DND-41 (cell line): ENCODE data around the gene MFGE8.

ENCODE experiments used
- ATAC-seq: fragments of 200-7000 bp; cut with Tn5 transposase; 3 replicates; pipeline ENCODE4 v1.9.1; 2021; ENCODE audit warnings: low read depth; ENCODE audit not compliant: insufficient read depth
- DNase-seq: peaks from one replicate; pipeline ENCODE4 v3.0.0-alpha.2; 2020
- H2AFZ ChIP-seq: 2 replicates; pipeline ENCODE4 v1.6.0; 2012; ENCODE audit warnings: low read depth, low read length
- H3K27ac ChIP-seq: 2 replicates; pipeline ENCODE4 v1.5.1; 2012; ENCODE audit warnings: low read length, inconsistent platforms
- H3K27me3 ChIP-seq: fragments of 200-600 bp; sonication (generic); 2 replicates; pipeline ENCODE4 v1.6.0; 2012; ENCODE audit warnings: low read length, mild to moderate bottlenecking, inconsistent platforms; ENCODE audit not compliant: insufficient read depth, poor library complexity
- H3K36me3 ChIP-seq: 2 replicates; pipeline ENCODE4 v1.5.1; 2012; ENCODE audit warnings: low read length, inconsistent platforms; ENCODE audit not compliant: insufficient read depth
- H3K4me1 ChIP-seq: 2 replicates; pipeline ENCODE4 v1.5.1; 2012; ENCODE audit warnings: mild to moderate bottlenecking, low read length; ENCODE audit not compliant: insufficient read depth
- H3K4me2 ChIP-seq: 2 replicates; pipeline ENCODE4 v1.6.0; 2012; ENCODE audit warnings: mild to moderate bottlenecking, moderate library complexity, low read length, inconsistent platforms; ENCODE audit not compliant: insufficient read depth
- H3K4me3 ChIP-seq, 2 experiments: fragments of 200-600 bp in 1 of 2; shearing (Covaris generic) in 1 of 2; 2 replicates each; pipeline ENCODE4 v1.5.1; 2012 to 2016; ENCODE audit warnings: inconsistent platforms in 2 of 2, low read length in 2 of 2, mild to moderate bottlenecking in 2 of 2, low read depth in 1 of 2, moderate library complexity in 1 of 2
- H3K79me2 ChIP-seq: 2 replicates; pipeline ENCODE4 v1.6.0; 2012; ENCODE audit warnings: low read length, inconsistent platforms; ENCODE audit not compliant: insufficient read depth
- H3K9ac ChIP-seq: 2 replicates; pipeline ENCODE4 v1.6.0; 2012; ENCODE audit warnings: low read depth, mild to moderate bottlenecking, inconsistent platforms, low read length, moderate library complexity
- H3K9me3 ChIP-seq: 2 replicates; pipeline ENCODE4 v1.5.1; 2012; ENCODE audit warnings: low read length, moderate library complexity, mild to moderate bottlenecking, inconsistent platforms; ENCODE audit not compliant: insufficient read depth, severe bottlenecking
- H4K20me1 ChIP-seq: 2 replicates; pipeline ENCODE4 v1.6.0; 2012; ENCODE audit warnings: low read length; ENCODE audit not compliant: insufficient read depth
- EZH2 ChIP-seq: IDR thresholded peaks from 3 replicates; pipeline ENCODE4 v1.6.1; 2012; ENCODE audit warnings: borderline replicate concordance, low read depth, mild to moderate bottlenecking, moderate library complexity, low read length, inconsistent platforms; ENCODE audit not compliant: severe bottlenecking
- TF ChIP-seq, protein P1 (sequence below): IDR thresholded peaks from 2 replicates; pipeline ENCODE4 v1.5.1; 2012; ENCODE audit warnings: borderline replicate concordance, low read length, moderate library complexity, mild to moderate bottlenecking; ENCODE audit not compliant: poor library complexity, severe bottlenecking; ENCODE audit errors: extremely low read depth

The MFGE8 gene

DNA sequence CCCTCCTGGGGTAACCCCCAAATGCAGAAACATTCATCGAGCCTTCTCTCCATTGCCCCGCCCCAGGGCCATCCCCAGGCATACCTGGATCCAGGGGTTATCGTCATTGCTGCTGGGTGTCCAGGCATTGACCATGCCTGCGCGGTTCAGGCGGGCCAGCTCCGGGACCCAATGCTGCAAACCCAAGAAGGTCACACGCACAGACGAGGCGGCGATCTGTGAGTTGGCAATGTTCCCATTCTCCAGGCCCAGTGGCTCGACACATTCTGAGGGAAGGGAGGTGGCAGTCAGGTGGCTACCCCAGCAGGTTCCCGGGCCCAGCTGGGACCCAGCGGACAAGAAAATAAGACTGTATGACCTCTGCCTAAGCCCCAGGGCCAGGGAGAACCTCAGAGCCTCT is 6.1 kb downstream of the MFGE8 start:
- Histone ChIP-seq H3K9me3 (no peaks in the 10 kb centered on the region), H3K79me2 (peaks cover 51% of the 10 kb centered on the region), H3K27me3 (no peaks in the 10 kb centered on the region), H3K4me1 (peaks cover 42% of the 10 kb centered on the region), H4K20me1 (peaks cover 73% of the 10 kb centered on the region), H2AFZ (no peak overlapping the region), H3K36me3 (peaks cover 97% of the 10 kb centered on the region), H3K4me3 (no peak overlapping the region), H3K27ac (no peak overlapping the region), H3K9ac (no peak overlapping the region), H3K4me2 (no peak overlapping the region)
- no peak for DNase-seq
- no peak for TF ChIP-seq EZH2
- TF ChIP-seq, protein P1, sequence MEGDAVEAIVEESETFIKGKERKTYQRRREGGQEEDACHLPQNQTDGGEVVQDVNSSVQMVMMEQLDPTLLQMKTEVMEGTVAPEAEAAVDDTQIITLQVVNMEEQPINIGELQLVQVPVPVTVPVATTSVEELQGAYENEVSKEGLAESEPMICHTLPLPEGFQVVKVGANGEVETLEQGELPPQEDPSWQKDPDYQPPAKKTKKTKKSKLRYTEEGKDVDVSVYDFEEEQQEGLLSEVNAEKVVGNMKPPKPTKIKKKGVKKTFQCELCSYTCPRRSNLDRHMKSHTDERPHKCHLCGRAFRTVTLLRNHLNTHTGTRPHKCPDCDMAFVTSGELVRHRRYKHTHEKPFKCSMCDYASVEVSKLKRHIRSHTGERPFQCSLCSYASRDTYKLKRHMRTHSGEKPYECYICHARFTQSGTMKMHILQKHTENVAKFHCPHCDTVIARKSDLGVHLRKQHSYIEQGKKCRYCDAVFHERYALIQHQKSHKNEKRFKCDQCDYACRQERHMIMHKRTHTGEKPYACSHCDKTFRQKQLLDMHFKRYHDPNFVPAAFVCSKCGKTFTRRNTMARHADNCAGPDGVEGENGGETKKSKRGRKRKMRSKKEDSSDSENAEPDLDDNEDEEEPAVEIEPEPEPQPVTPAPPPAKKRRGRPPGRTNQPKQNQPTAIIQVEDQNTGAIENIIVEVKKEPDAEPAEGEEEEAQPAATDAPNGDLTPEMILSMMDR = no peak
- no peak for ATAC-seq

DNA sequence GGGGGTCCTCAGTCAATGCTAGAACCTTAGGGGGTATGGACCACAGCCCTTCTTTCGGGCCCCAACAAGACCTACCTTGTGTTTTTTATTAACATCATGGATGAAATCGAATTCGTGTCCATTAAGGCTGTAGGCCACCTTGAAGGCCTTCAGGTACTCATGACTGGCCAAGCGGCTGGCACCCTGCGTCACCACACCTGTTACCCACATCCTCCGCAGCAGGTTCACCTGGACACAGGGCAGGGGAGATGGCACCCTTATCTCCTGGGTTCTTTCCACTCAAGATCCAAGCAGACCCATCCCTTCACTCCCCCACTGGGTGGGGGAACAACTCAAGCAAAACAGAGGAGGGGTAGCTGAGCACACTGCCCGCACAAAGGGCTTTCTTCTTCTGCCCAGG is 6.6 kb downstream of the MFGE8 start:
- Histone ChIP-seq H3K36me3 (peaks cover 97% of the 10 kb centered on the region), H3K79me2 (peaks cover 45% of the 10 kb centered on the region), H3K27me3 (no peaks in the 10 kb centered on the region), H3K4me2 (no peak overlapping the region), H3K4me3 (no peak overlapping the region), H4K20me1 (peaks cover 72% of the 10 kb centered on the region), H3K4me1 (peaks cover 37% of the 10 kb centered on the region), H3K9ac (no peak overlapping the region), H3K27ac (no peak overlapping the region), H2AFZ (no peak overlapping the region), H3K9me3 (no peaks in the 10 kb centered on the region)
- TF ChIP-seq, protein P1 = no peak
- TF ChIP-seq EZH2 = no peak
- DNase-seq (no peak), ATAC-seq (no peak)

DNA sequence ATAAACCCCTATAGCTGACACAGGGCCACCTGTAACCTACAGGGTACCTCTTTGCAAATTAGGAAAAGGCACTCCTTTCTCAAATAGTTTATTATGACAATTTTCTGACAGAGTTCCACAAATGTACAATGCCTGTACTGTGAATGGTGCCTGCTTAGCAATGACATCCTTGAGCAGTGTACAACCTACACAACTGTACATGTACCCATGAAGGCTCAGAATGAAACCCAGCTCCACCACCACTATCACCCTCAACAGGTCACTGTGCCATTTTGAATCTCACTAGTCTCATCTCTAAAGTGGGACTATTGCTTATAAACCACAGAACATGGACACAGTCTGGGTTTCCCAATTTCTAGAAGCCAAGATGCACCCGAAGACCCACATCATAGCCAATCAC is 7.0 kb downstream of the MFGE8 start:
- H3K4me3 ChIP-seq = no peak overlapping the region
- no peaks in the 10 kb centered on the region for H3K9me3 ChIP-seq
- no peak for TF ChIP-seq EZH2
- TF ChIP-seq, protein P1 = no peak
- H3K27me3 ChIP-seq = no peaks in the 10 kb centered on the region
- peaks cover 33% of the 10 kb centered on the region for H3K4me1 ChIP-seq
- DNase-seq = no peak
- ATAC-seq = no peak
- peaks cover 41% of the 10 kb centered on the region for H3K79me2 ChIP-seq
- H3K36me3 ChIP-seq = peaks cover 100% of the 10 kb centered on the region
- no peak overlapping the region for H3K27ac ChIP-seq
- H2AFZ ChIP-seq = no peak overlapping the region
- H4K20me1 ChIP-seq = peaks cover 73% of the 10 kb centered on the region
- no peak overlapping the region for H3K4me2 ChIP-seq
- H3K9ac ChIP-seq = no peak overlapping the region

DNA sequence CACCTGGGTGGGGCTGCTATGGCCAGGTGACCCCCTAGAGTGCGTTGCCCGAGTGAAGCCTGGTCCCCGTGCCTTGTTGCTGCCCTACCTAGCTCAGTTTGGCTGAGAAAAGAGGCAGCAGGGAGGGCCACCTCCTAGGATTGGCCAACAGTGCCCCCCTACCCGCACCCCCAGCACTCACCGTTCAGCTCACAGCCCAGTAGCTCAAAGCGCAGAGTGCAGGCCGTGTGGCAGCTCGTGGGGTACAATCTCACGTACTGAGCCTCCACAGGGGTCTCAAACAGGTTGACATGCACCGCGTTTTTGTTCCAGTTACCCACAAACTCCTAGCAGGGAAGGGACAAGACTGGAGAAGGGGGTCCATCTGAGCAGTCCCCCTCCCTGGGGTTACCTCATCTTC is 7.6 kb downstream of the MFGE8 start:
- Histone ChIP-seq H3K4me3 (no peak overlapping the region), H3K9ac (no peak overlapping the region), H3K4me2 (no peak overlapping the region), H3K79me2 (peaks cover 36% of the 10 kb centered on the region), H3K36me3 (peaks cover 100% of the 10 kb centered on the region), H3K9me3 (no peaks in the 10 kb centered on the region), H3K27me3 (no peaks in the 10 kb centered on the region), H4K20me1 (peaks cover 72% of the 10 kb centered on the region), H2AFZ (no peak overlapping the region), H3K27ac (no peak overlapping the region), H3K4me1 (peaks cover 27% of the 10 kb centered on the region)
- ATAC-seq (no peak), DNase-seq (no peak)
- TF ChIP-seq, protein P1 = no peak
- no peak for TF ChIP-seq EZH2
